ENCODE data around the gene PHKA1.

The PHKA1 gene

GRCh38 chrX:72716766-72717165 is 2.7 kb upstream of the PHKA1 start:
- Histone ChIP-seq H3K4me3 (ENCODE audit: low read depth, low read length) (no peak overlapping the region), H3K27ac (no peak overlapping the region), H3K4me2 (ENCODE audit: low read length) (no peak overlapping the region), H3K36me3 (ENCODE audit: control insufficient read depth, insufficient read depth, low read length) (no peaks in the 10 kb centered on the region), H2AFZ (no peak overlapping the region), H3K9ac (no peak overlapping the region), H3K9me3 (ENCODE audit: control insufficient read depth, low read length) (no peaks in the 10 kb centered on the region), H3K79me2 (no peaks in the 10 kb centered on the region), H3K27me3 (ENCODE audit: control insufficient read depth, insufficient read depth, low read length) (no peaks in the 10 kb centered on the region), H3K4me1 (peaks cover 4% of the 10 kb centered on the region)
- no peak for TF ChIP-seq CTCF (IDR thresholded peaks at IDR 0.05)

GRCh38 chrX:72715546-72715945 is 1.4 kb upstream of the PHKA1 start:
- Histone ChIP-seq H3K9ac (no peak overlapping the region), H3K4me1 (peaks cover 4% of the 10 kb centered on the region), H3K9me3 (ENCODE audit: control insufficient read depth, low read length) (no peaks in the 10 kb centered on the region), H3K4me2 (ENCODE audit: low read length) (no peak overlapping the region), H2AFZ (no peak overlapping the region), H3K79me2 (no peaks in the 10 kb centered on the region), H3K27ac (no peak overlapping the region), H3K4me3 (ENCODE audit: low read depth, low read length) (no peak overlapping the region), H3K27me3 (ENCODE audit: control insufficient read depth, insufficient read depth, low read length) (no peaks in the 10 kb centered on the region), H3K36me3 (ENCODE audit: control insufficient read depth, insufficient read depth, low read length) (no peaks in the 10 kb centered on the region)
- no peak for TF ChIP-seq CTCF (IDR thresholded peaks at IDR 0.05)

- no peaks in the 10 kb centered on the region for H3K9me3 ChIP-seq (ENCODE audit: control insufficient read depth, low read length)
- H3K27ac ChIP-seq, result peak overlapping the region; percentile 92
- no peak for TF ChIP-seq CTCF (IDR thresholded peaks at IDR 0.05)
- peaks cover 4% of the 10 kb centered on the region for H3K4me1 ChIP-seq
- H2AFZ ChIP-seq, result peak overlapping the region; percentile 83
- H3K4me2 ChIP-seq (ENCODE audit: low read length), result peak overlapping the region; percentile 25
- H3K79me2 ChIP-seq, result no peaks in the 10 kb centered on the region
- H3K27me3 ChIP-seq (ENCODE audit: control insufficient read depth, insufficient read depth, low read length), result no peaks in the 10 kb centered on the region
- H3K4me3 ChIP-seq (ENCODE audit: low read depth, low read length), result peak overlapping the region; percentile 52
- no peak overlapping the region for H3K9ac ChIP-seq
- no peaks in the 10 kb centered on the region for H3K36me3 ChIP-seq (ENCODE audit: control insufficient read depth, insufficient read depth, low read length)
These were observed 391 bp upstream of the PHKA1 start for GRCh38 chrX:72714478-72714916.

- Histone ChIP-seq H3K9ac (no peak overlapping the region), H2AFZ (peak overlapping the region; percentile 50), H3K27me3 (ENCODE audit: control insufficient read depth, insufficient read depth, low read length) (no peaks in the 10 kb centered on the region), H3K4me1 (peaks cover 4% of the 10 kb centered on the region), H3K27ac (peak overlapping the region; percentile 92), H3K4me3 (ENCODE audit: low read depth, low read length) (peak overlapping the region; percentile 52), H3K36me3 (ENCODE audit: control insufficient read depth, insufficient read depth, low read length) (no peaks in the 10 kb centered on the region), H3K9me3 (ENCODE audit: control insufficient read depth, low read length) (no peaks in the 10 kb centered on the region), H3K79me2 (no peaks in the 10 kb centered on the region), H3K4me2 (ENCODE audit: low read length) (peak overlapping the region; percentile 58)
- no peak for TF ChIP-seq CTCF (IDR thresholded peaks at IDR 0.05)
These were observed 976 bp downstream of the PHKA1 start for GRCh38 chrX:72713130-72713529.

GRCh38 chrX:72712094-72712755 is 1.9 kb downstream of the PHKA1 start:
- Histone ChIP-seq H2AFZ (no peak overlapping the region), H3K27me3 (ENCODE audit: control insufficient read depth, insufficient read depth, low read length) (no peaks in the 10 kb centered on the region), H3K36me3 (ENCODE audit: control insufficient read depth, insufficient read depth, low read length) (no peaks in the 10 kb centered on the region), H3K27ac (peak overlapping the region; percentile 92), H3K9ac (no peak overlapping the region), H3K4me1 (peaks cover 4% of the 10 kb centered on the region), H3K9me3 (ENCODE audit: control insufficient read depth, low read length) (no peaks in the 10 kb centered on the region), H3K4me2 (ENCODE audit: low read length) (peak overlapping the region; percentile 58), H3K4me3 (ENCODE audit: low read depth, low read length) (peak overlapping the region; percentile 52), H3K79me2 (no peaks in the 10 kb centered on the region)
- TF ChIP-seq CTCF (IDR thresholded peaks at IDR 0.05), result no peak
